ENCODE results near the gene TAS2R1.

- TF ChIP-seq NFYA (IDR thresholded peaks at IDR 0.05; ENCODE audit: borderline replicate concordance, low read depth, low read length) = no peak
- TF ChIP-seq NRF1 (conservative IDR thresholded peaks at IDR 0.05; ENCODE audit: low read depth, low read length) = no peak
- TF ChIP-seq POLR2AphosphoS5 (IDR thresholded peaks at IDR 0.05; ENCODE audit: low read length) = no peak
- no peak for TF ChIP-seq MAX (IDR thresholded peaks at IDR 0.05; ENCODE audit: low read depth, low read length)
- TF ChIP-seq, protein P1, sequence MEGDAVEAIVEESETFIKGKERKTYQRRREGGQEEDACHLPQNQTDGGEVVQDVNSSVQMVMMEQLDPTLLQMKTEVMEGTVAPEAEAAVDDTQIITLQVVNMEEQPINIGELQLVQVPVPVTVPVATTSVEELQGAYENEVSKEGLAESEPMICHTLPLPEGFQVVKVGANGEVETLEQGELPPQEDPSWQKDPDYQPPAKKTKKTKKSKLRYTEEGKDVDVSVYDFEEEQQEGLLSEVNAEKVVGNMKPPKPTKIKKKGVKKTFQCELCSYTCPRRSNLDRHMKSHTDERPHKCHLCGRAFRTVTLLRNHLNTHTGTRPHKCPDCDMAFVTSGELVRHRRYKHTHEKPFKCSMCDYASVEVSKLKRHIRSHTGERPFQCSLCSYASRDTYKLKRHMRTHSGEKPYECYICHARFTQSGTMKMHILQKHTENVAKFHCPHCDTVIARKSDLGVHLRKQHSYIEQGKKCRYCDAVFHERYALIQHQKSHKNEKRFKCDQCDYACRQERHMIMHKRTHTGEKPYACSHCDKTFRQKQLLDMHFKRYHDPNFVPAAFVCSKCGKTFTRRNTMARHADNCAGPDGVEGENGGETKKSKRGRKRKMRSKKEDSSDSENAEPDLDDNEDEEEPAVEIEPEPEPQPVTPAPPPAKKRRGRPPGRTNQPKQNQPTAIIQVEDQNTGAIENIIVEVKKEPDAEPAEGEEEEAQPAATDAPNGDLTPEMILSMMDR (IDR thresholded peaks at IDR 0.05 in 2 of 3, conservative IDR thresholded peaks at IDR 0.05 in 1 of 3; ENCODE audit: control insufficient read depth in 2 of 3, extremely low read depth in 1 of 3, insufficient read depth in 1 of 3, low read depth in 3 of 3, low read length in 3 of 3) = no peak
- no peak for TF ChIP-seq TARDBP (IDR thresholded peaks at IDR 0.05; ENCODE audit: borderline replicate concordance)
Observed at GRCh38 chr5:9587135-9587534, 43.0 kb downstream of the TAS2R1 start.
